IPS-NIHi7 (cell line): ENCODE results near the gene CLDN3.
"Not testable (repeated sequence)": the region's sequence is repeated elsewhere in the genome, so short reads cannot be mapped to it uniquely, and the experiment has no call there.

ENCODE experiments used
- DNase-seq: peaks from one replicate; pipeline ENCODE4 v3.0.0; 2012; ENCODE audit warnings: mixed read lengths; ENCODE audit errors: extremely low spot score

The CLDN3 gene

DNA sequence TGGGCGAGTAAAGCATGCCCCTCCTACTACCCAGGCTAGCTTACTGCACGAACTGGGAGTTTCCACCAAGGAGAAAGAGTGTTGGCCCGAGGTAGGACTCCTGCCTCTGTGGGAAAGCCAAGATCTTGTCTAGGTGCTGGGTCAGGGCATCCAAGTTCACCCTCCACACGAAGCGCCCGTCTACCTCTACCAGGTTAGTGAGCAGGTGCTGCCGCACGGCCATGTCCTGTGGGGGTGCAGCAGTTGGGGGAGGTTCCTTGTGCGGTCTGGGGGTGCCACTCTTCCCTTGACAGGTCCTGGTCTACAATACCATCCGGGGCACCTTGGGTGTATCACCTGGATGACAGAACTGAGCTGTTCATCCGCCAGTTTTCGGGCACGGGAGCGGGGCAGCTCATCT, 33.2 kb downstream of the CLDN3 start:
- no peak for DNase-seq

DNA sequence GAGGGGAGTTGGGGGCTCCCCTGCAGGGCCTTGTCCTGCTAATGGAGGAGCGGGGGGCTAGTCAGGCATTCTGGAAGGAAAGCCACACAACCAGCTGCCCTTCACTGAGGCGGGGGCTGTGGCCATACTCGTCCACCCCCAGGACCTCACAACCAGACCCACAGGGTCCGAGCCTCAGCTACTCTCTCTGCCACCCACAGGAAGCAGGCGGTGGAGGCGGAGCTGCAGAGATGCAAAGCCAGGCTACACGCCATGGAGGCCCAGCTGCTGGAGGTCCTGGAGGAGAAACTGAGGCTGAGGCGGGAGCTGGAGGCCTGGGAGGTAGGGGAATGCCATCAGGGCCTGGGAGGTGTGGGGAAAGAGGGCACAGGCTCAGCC, 34.6 kb downstream of the CLDN3 start:
- no peak for DNase-seq

DNA sequence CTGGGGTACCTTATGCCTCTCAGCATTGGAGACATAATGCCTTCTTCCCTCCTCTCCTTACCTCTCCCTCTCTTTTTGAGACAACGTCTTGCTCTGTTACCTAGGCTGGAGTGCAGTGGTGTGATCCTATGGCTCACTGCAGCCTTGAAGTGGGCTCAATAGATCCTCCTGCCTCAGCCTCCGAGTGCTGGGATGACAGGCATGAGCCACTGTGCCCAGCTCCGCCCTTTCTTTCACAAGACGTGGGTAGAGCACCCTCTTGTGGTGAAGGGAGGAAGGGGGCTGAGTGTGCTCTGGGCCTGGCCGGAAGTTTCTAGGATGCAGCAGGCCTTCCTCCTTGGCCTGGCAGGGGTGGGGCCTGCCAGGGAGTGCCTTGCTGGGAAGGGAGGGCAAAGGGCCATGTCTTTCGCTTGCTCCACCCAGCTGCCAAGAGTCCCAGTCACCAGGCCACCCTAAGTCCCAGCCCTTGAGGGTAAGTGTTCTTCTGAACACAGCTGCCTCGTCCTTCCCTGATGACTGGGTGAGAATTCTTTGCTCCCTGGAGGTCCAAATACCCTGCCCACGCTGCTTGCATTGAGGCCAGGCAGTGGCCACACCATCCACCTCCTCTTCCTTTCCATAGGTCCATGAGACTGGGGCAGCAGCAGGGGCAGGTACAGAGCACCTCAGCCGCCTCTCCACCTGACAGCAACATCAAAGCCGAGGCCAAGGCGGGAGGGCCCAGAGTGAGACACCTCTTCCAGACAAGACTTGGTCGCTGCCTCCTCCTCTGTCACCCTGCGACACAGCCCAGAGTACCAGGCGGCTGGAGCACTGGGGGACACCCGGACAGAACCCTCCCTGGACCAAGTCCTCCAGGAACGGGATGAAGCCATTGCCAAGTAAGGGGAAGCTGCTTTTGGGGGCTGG, 35.2 kb downstream of the CLDN3 start:
- DNase-seq, result peak; percentile 84

DNA sequence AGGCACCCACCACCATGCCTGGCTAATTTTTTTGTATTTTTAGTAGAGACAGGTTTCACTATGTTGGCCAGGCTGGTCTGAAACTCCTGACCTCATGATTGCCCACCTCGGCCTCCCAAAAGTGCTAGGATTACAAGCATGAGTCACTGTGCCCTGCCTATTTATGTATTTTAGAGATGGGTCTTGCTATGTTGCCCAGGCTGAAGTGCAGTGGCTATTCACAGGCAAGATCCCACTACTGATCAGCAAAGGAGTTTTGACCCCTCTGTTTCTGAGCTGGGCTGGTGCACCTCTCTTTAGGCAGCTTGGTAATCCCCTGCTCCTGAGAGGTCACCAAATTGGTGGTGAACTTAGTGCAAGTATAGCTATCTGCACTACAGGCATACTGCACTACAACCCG, 37.7 kb downstream of the CLDN3 start:
- no peak for DNase-seq

DNA sequence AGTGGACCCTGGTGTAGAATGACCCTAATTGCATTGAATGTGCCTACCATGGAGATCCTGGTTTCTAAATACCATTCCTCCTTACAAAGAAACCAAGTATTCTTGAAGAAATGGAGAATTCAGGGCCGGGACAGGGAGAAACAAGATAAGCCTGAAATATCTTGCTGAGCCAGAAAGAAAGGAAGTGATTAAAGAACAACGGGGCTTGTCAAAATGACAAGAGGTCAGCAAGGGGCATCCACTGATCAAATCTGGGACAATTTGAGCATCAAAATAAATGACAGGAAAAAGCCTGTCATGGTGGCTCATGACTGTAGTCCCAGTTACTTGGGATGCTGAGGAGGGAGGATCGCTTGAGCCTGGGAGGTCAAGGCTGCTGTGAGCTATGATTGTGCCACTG, 39.6 kb downstream of the CLDN3 start:
- DNase-seq, result no peak

DNA sequence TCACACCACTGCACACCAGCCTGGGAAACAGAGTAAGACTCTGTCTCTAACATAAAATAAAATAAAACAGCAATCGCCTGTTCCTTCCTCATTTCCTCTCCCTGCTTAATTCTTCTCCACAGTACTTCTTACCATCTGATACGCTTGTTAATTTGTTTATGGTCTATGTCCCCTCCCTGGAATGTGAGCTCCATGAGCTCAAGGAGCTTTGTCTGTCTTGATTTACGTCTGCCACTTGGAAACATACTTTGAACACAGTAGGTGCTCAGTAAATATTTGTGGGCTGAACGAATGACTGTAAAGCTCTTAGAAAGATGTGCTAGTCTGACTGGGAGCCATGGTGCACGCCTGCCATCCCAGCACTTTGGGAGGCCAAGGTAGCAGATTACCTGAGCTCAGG, 41.5 kb downstream of the CLDN3 start:
- no peak for DNase-seq

DNA sequence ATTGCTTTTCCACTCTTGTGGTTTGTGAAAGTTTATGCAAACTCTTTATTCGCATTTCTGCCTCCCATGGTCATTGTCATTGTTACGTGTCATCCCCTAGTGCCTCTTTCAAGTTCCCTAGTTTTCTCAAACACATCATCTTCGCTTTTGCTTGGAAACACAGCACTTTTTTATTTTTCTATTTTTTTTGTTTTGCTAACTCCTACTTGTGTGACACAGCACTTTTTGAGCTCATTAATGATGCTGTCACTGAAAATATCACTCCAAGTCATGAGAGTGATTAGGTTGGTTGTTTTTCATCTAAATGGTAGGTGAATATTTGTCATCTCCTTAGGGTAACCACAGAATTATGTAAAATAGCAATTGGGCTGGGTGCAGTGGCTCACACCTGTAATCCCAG, 42.1 kb downstream of the CLDN3 start:
- no peak for DNase-seq

DNA sequence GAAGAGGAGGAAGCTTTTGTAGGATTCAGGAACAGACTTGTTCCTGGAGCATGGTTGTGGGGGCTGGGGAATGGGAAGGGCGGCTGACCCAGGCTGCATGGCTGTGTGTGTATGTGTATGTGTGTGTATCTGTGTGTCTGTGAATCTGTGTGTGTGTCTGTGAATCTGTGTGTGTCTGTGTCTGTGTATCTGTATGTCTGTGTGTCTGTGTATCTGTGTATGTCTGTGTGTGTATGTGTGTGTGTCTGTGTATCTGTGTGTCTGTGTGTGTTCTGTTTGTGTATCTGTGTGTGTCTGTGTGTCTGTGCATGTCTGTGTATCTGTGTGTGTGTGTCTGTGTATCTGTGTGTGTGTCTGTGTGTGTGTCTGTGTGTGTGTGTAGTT, 44.0 kb downstream of the CLDN3 start:
- DNase-seq, result no peak

DNA sequence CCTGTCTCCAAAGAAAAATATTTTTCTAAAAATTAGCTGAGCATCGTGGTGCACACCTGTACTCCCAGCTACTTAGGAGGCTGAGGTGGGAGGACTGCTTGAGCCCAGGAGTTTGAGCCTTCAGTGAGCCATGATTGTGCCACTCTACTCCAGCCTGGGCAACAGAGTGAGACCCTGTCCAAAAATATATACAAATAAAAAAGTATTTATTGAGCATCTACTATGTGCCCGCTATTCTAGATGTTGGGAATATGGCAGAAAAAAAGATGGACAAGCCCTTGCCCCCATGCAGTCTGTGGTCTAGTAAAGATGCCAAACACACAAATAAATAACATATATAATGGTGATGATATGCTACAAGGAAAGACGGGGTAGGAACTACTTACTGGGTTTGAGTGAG, 46.3 kb downstream of the CLDN3 start:
- no peak for DNase-seq

DNA sequence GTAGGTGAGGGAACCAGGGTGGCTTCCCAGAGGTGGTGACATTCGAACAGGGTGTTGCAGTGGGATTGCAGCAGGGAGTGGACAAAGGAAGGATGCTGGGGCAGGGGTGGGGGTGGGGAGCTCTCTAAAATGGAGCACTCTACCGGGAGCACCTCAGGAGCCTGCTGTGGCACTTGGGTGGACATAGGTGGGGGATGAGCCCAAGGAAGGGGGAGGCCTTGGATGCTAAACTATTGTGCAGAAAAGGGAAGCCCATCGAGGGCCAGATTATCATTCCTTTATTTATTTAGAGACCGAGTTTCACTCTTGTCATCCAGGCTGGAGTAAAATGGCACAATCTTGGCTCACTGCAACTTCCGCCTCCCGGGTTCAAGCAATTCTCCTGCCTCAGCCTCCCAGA, 47.3 kb downstream of the CLDN3 start:
- no peak for DNase-seq

DNA sequence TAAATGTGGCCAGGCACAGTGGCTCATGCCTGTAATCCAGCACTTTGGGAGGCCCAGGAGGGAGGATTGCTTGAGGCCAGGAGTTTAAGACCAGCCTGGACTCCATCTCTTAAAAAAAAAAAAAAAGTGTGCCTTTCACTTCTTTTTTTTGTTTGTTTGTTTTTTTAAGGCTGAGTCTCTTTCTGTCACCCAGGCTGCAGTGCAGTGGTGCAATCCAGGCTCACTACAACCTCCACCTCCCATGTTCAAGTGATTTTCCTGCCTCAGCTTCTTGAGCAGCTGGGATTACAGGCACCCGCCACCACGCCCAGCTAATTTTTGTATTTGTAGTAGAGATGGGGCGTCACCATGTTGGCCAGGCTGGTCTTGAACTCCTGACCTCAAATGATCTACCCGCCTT, 47.9 kb downstream of the CLDN3 start:
- not testable (repeated sequence) for DNase-seq

DNA sequence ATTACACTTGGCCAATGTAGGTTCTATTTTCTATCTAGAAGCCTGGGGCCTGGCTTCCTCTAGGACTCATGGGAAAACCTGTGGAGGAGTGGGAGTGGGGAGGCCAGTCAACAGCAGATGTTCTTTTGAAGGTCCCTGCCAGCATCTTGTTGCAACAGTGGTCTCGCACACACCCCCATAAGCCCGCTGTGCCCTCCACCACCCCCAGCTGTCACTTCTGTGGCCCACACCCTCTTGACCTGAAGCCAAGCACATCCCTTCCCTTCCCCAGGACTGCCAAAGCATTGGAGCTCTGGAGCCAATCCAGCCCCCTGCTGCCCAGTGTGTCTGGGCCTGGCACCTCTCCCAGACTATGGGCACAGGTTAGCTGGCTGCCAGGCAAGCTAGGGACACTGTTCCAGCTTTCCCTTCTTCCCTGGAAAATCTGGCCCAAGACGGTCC, 48.7 kb downstream of the CLDN3 start:
- no peak for DNase-seq

DNA sequence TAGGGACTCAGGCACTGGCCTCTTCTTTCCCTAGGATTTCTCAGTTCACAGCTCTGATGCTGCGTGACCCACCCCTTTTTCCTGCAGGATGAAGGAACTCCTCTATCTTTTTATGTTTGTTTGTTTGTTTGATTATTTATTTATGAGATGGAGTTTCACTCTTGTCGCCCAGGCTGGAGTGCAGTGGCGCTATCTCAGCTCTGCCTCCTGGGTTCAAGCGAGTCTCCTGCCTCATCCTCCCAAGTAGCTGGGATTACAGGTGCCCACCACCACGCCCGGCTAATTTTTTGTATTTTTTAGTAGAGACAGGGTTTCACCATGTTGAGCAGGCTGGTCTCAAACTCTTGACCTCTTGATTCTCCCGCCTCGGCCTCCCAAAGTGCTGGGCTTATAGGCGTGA, 49.6 kb downstream of the CLDN3 start:
- not testable (repeated sequence) for DNase-seq

DNA sequence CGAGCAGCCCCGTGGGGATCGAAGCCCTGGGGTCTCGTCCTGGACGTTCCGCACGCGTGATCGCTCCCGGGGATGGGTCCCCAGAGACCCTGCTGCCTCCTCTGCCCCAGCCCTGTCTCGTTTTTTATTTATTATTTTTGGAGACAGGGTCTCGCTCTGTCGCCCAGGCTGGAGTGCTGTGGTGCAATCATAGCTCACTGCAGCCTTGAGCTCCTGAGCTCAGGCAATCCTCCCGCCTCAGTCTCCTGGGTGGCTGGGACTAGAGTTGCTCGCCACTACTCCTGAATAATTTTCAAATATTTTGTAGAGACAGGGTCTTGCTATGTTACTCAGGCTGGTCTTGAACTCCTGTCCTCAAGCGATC, 50.3 kb downstream of the CLDN3 start:
- no peak for DNase-seq
